ENCODE measurements around the gene GRAP.

- no peak for TF ChIP-seq CTCF (conservative IDR thresholded peaks at IDR 0.05)
- no peak for TF ChIP-seq ZFX (IDR thresholded peaks at IDR 0.05)
Measured at GRCh38 chr17:19009970-19010369, 36.8 kb downstream of the GRAP start.
